Ovary (tissue), 9 donors: ENCODE results near the gene CMC4. TPM values are rescaled to one million over a fixed set of nuclear protein-coding genes. Genes with fewer than 3 reads are reported as not detected.

ENCODE experiments used
- DNase-seq, 5 donors: peaks; one replicate each; pipeline ENCODE4 v3.0.0-alpha.2; 2019 to 2020
- H3K27ac ChIP-seq, 2 donors: fragments of 200-600 bp; one replicate each; pipeline versions ENCODE4 v1.5.1 to v1.8.0; 2019 to 2022
- H3K27me3 ChIP-seq: fragments of 200-600 bp; one replicate; pipeline ENCODE4 v1.8.0; 2022
- H3K36me3 ChIP-seq: fragments of 200-600 bp; sonication (generic); one replicate; pipeline ENCODE4 v1.5.1; 2019
- H3K4me1 ChIP-seq: one replicate; pipeline ENCODE4 v1.8.1; 2013; ENCODE audit warnings: mild to moderate bottlenecking, moderate library complexity; ENCODE audit not compliant: insufficient read depth
- H3K4me3 ChIP-seq: fragments of 200-600 bp; sonication (generic); one replicate; pipeline ENCODE4 v1.5.1; 2017
- H3K9me3 ChIP-seq, 2 donors: fragments of 200-600 bp in 1 of 2; sonication (generic) in 1 of 2; one replicate each; pipeline versions ENCODE4 v1.5.1 to v1.8.1; 2013 to 2019; ENCODE audit warnings: mild to moderate bottlenecking in 1 of 2, moderate library complexity in 1 of 2
- CTCF ChIP-seq, 3 donors: fragments of 450-650 bp in 2 of 3; fragments of 200-600 bp in 1 of 3; IDR thresholded peaks; one replicate each; pipeline versions ENCODE4 v1.5.1 to v1.8.0; 2016 to 2022; ENCODE audit warnings: antibody characterized with exemption in 3 of 3, mild to moderate bottlenecking in 1 of 3
- EP300 ChIP-seq: sonication (generic); formaldehyde crosslinking; IDR thresholded peaks from one replicate; pipeline ENCODE4 v1.6.1; 2017; ENCODE audit warnings: antibody characterized with exemption
- POLR2A ChIP-seq: fragments of 450-650 bp; IDR thresholded peaks from one replicate; pipeline ENCODE4 v1.6.1; 2017; ENCODE audit warnings: antibody characterized with exemption, mild to moderate bottlenecking, moderate library complexity
- WGBS, 3 donors: extraction: QIAGEN DNeasy Blood & Tissue Kit in 1 of 3; methylation state at CpG; one replicate each; pipeline versions ENCODE4 v1.1.5 to v1.1.7; 2013 to 2017; 5-methylcytosine and 5-hydroxymethylcytosine counted together
- intact Hi-C, 4 donors: fragments of 100-400 bp; cut with DNase I; formaldehyde crosslinking; loops; one replicate each; pipeline versions ENCODE4 v1.11.0 to v1.15.1; 2022 to 2023
- polyA plus RNA-seq, 2 donors: library from polyadenylated mRNA; stranded (reverse); fragments of 200-250 nt in 1 of 2; fragments of 350-450 nt in 1 of 2; fragmentation: Illumina TruSeq in 1 of 2; extraction: RNeasy Lipid Tissue Mini Kit (QIAGEN cat#74804) in 1 of 2; gene quantifications; one replicate each; pipeline ENCODE4 v1.2.3, GENCODE V29; 2013 to 2014
- total RNA-seq, 7 donors: library from RNA; depleted of rRNA in 2 of 7; stranded (reverse); fragments of >200 nt in 2 of 7; fragmentation: NEBNext Ultra II Directional in 3 of 7; extraction: Animal tissue kit (Norgen Biotek cat#: 25700) in 3 of 7; gene quantifications; one replicate each; pipeline versions ENCODE4 v1.1.0 to v1.2.4, GENCODE V29; 2016 to 2023
- donor health status: DM: no; HTN: no; CAD: no; lungs with moderate emphysema.
- donor health status: DM: no; HTN: no; CAD: no.
- donor health status: Bipolar disorder and iron deficiency.
- donor health status: DM: yes; HTN: yes; CAD: no.
- donor health status: DM: no; HTN: no; CAD: no.
- donor health status: DM: yes; HTN: yes; CAD: no.

Gene CMC4
- total and polyA plus RNA-seq, 9 donors: 5.2 to 34.1 (median 9.3) TPM

- intact Hi-C loops: no loop called here
- no peak for TF ChIP-seq POLR2A
- TF ChIP-seq EP300: no peak
- TF ChIP-seq CTCF (IDR thresholded peaks at IDR 0.05): no peak
- no peaks in the 10 kb centered on the region for H3K9me3 ChIP-seq
- H3K27me3 ChIP-seq: no peaks in the 10 kb centered on the region
- no peaks in the 10 kb centered on the region for H3K36me3 ChIP-seq
- no peaks in the 10 kb centered on the region for H3K4me1 ChIP-seq
- H3K4me3 ChIP-seq: no peak overlapping the region
- H3K27ac ChIP-seq: no peak overlapping the region
- DNase-seq: no peak
Measured at GRCh38 chrX:155108427-155108826, 37.5 kb upstream of the CMC4 start.

GRCh38 chrX:155105919-155106318, 35.0 kb upstream of the CMC4 start:
- WGBS, 3 donors: 80 to 83% (median 80%) methylated on average over 2 of the region's 2 CpGs
- no peak overlapping the region for H3K4me3 ChIP-seq
- no peaks in the 10 kb centered on the region for H3K27me3 ChIP-seq
- no peaks in the 10 kb centered on the region for H3K4me1 ChIP-seq
- intact Hi-C loops: no loop called here
- no peaks in the 10 kb centered on the region for H3K9me3 ChIP-seq
- TF ChIP-seq EP300 (no peak), CTCF (IDR thresholded peaks at IDR 0.05) (no peak), POLR2A (no peak)
- no peak for DNase-seq
- H3K36me3 ChIP-seq: no peaks in the 10 kb centered on the region
- no peak overlapping the region for H3K27ac ChIP-seq

- H3K4me3 ChIP-seq: no peak overlapping the region
- no peaks in the 10 kb centered on the region for H3K4me1 ChIP-seq
- DNase-seq: no peak
- no peaks in the 10 kb centered on the region for H3K9me3 ChIP-seq
- 25 to 30% (median 30%) methylated on average over 4 of the region's 4 CpGs for WGBS, 3 donors
- no peaks in the 10 kb centered on the region for H3K36me3 ChIP-seq
- intact Hi-C loops: no loop called here
- no peaks in the 10 kb centered on the region for H3K27me3 ChIP-seq
- TF ChIP-seq EP300: no peak
- peak in 1 of 3 donors; percentile 52 for TF ChIP-seq CTCF (IDR thresholded peaks at IDR 0.05)
- no peak for TF ChIP-seq POLR2A
- H3K27ac ChIP-seq: no peak overlapping the region
Measured at GRCh38 chrX:155094468-155095061, 23.6 kb upstream of the CMC4 start.

- WGBS, 3 donors: 86 to 89% (median 87%) methylated on average over 26 of the region's 26 CpGs
- DNase-seq: no peak
- Histone ChIP-seq H3K27ac (no peak overlapping the region), H3K36me3 (no peaks in the 10 kb centered on the region), H3K27me3 (no peaks in the 10 kb centered on the region), H3K4me3 (no peak overlapping the region), H3K9me3 (no peaks in the 10 kb centered on the region), H3K4me1 (no peaks in the 10 kb centered on the region)
- TF ChIP-seq CTCF (IDR thresholded peaks at IDR 0.05): no peak
- intact Hi-C loops: no loop called here
Measured at GRCh38 chrX:155086961-155087735, 16.2 kb upstream of the CMC4 start.
